ENCODE data around the gene AMPD3.

The AMPD3 gene

DNA sequence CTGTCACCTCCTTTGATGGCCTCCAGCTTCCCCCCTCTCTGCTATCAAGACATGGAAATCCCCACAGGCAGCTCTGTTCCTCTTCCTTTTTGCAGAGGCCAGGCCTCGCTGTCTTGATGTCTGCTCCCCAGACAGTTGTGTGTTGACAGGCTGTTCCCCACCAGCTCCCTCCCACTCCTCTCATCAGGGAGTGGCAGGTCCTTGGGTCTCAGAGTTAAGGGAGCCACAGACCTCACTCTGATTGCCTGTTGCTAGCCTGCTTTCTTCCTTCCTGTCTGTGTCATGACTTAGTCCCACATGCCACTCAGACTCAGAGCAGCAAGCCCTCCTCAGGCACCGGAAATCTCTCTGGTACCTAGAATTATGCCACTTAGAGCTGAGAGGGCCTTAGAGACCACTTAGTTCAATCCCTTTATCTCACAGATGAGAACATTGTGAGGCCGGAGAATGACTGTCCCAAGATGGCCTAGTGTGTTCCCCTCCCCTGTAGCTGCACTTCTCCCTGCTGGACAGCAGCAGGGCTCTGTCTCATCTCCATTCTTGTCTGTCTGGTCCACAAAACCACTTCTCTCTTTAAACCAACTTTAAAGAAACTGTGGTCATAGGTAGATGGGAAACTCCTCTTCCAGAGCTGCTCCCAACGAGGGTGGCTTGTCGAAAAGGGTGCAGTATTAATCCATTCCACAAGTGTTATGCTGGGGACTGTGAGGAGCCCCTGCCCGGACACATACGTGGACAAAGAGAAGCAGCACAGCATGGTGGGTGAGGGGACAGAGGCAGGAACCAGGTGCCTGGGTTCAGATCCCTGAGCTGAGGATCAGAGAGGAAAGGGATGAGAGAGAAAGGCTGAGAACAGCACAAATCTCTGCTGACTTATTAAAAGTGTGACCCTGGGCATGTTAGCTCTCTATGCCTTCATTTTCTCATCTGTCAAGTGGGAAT, 4.2 kb downstream of the AMPD3 start:
- peak overlapping the region; percentile 19 for H3K4me3 ChIP-seq (ENCODE audit: low read length)
- no peaks in the 10 kb centered on the region for H3K27me3 ChIP-seq (replicated peaks; ENCODE audit: insufficient read depth, low read length)
- H3K27ac ChIP-seq (ENCODE audit: low read length) = peak overlapping the region; percentile 50; the same call in 1 of the 2 replicates
- peaks cover 32% of the 10 kb centered on the region for H3F3A ChIP-seq (ENCODE audit: insufficient read depth, low read length)
- peak overlapping the region; percentile 21 for H2AFZ ChIP-seq (ENCODE audit: low read length)
- no peaks in the 10 kb centered on the region for H3K36me3 ChIP-seq (replicated peaks; ENCODE audit: insufficient read depth, low read length)
- no peaks in the 10 kb centered on the region for H4K20me1 ChIP-seq (ENCODE audit: insufficient read depth, low read length)
- no peaks in the 10 kb centered on the region for H3K9me3 ChIP-seq (replicated peaks; ENCODE audit: insufficient read depth, low read length)
- peak overlapping the region; percentile 25; the same call in 1 of the 2 replicates for H3K9ac ChIP-seq (ENCODE audit: low read length)
- peak; percentile 68 for DNase-seq
- H3K4me1 ChIP-seq (ENCODE audit: low read length) = peaks cover 34% of the 10 kb centered on the region
- H3K9me2 ChIP-seq (replicated peaks; ENCODE audit: insufficient read depth, low read length) = no peaks in the 10 kb centered on the region
- TF ChIP-seq, protein P1, sequence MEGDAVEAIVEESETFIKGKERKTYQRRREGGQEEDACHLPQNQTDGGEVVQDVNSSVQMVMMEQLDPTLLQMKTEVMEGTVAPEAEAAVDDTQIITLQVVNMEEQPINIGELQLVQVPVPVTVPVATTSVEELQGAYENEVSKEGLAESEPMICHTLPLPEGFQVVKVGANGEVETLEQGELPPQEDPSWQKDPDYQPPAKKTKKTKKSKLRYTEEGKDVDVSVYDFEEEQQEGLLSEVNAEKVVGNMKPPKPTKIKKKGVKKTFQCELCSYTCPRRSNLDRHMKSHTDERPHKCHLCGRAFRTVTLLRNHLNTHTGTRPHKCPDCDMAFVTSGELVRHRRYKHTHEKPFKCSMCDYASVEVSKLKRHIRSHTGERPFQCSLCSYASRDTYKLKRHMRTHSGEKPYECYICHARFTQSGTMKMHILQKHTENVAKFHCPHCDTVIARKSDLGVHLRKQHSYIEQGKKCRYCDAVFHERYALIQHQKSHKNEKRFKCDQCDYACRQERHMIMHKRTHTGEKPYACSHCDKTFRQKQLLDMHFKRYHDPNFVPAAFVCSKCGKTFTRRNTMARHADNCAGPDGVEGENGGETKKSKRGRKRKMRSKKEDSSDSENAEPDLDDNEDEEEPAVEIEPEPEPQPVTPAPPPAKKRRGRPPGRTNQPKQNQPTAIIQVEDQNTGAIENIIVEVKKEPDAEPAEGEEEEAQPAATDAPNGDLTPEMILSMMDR (IDR thresholded peaks at IDR 0.05; ENCODE audit: low read length) = no peak
- no peak for TF ChIP-seq EZH2 (optimal IDR thresholded peaks at IDR 0.05; ENCODE audit: low read depth, low read length)
- TF ChIP-seq EZH2phosphoT487 (IDR thresholded peaks at IDR 0.05; ENCODE audit: low read length) = no peak
- peaks cover 33% of the 10 kb centered on the region for H3K79me2 ChIP-seq (ENCODE audit: low read length)
- H3K4me2 ChIP-seq (ENCODE audit: low read depth, low read length) = peak overlapping the region; percentile 69

DNA sequence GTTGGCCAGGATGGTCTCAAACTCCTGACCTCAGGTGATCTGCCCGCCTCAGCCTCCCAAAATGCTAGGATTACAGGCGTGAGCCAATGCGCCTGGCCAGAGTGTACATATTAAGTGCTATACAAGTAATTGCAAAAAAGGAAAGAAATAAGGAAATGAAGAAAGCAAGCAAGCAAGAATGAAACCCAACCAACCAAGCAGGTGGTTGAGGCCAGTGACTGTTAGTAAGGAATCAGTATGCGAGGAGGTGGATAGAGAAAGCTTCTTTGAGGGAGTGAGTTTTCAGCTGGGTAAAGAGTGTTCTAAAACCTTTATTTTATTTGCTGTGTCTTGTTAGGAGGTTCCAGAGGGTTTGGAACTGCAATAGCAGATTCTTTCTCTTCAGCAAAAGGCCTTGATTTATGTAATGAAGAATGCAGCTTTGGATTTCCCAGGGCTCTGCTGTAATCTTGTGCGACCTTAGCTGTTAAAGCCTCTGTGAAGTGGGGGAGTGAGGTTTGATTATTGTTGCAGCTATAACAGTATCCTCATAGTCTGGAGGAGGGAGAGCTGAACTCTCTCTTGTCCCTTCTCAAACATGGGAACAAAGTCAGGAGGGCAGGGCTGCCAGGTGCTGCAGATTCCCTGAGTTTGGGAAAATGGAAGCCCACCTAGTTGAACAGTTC, 5.7 kb downstream of the AMPD3 start:
- Histone ChIP-seq H3K4me1 (ENCODE audit: low read length) (peaks cover 23% of the 10 kb centered on the region), H3K9me2 (replicated peaks; ENCODE audit: insufficient read depth, low read length) (no peaks in the 10 kb centered on the region), H3K27ac (ENCODE audit: low read length) (no peak overlapping the region), H3F3A (ENCODE audit: insufficient read depth, low read length) (peaks cover 29% of the 10 kb centered on the region), H3K27me3 (replicated peaks; ENCODE audit: insufficient read depth, low read length) (no peaks in the 10 kb centered on the region), H3K9me3 (replicated peaks; ENCODE audit: insufficient read depth, low read length) (no peaks in the 10 kb centered on the region), H3K4me3 (ENCODE audit: low read length) (no peak overlapping the region), H3K79me2 (ENCODE audit: low read length) (peaks cover 33% of the 10 kb centered on the region), H3K9ac (ENCODE audit: low read length) (no peak overlapping the region), H3K36me3 (replicated peaks; ENCODE audit: insufficient read depth, low read length) (0 out of 2 replicates have a peak, but pooled peaks cover 4% of the 10 kb centered on the region), H4K20me1 (ENCODE audit: insufficient read depth, low read length) (no peaks in the 10 kb centered on the region), H3K4me2 (ENCODE audit: low read depth, low read length) (no peak overlapping the region), H2AFZ (ENCODE audit: low read length) (no peak overlapping the region)
- DNase-seq = no peak
- TF ChIP-seq EZH2 (optimal IDR thresholded peaks at IDR 0.05; ENCODE audit: low read depth, low read length) (no peak), EZH2phosphoT487 (IDR thresholded peaks at IDR 0.05; ENCODE audit: low read length) (no peak)
- TF ChIP-seq, protein P1 (IDR thresholded peaks at IDR 0.05; ENCODE audit: low read length) = no peak

DNA sequence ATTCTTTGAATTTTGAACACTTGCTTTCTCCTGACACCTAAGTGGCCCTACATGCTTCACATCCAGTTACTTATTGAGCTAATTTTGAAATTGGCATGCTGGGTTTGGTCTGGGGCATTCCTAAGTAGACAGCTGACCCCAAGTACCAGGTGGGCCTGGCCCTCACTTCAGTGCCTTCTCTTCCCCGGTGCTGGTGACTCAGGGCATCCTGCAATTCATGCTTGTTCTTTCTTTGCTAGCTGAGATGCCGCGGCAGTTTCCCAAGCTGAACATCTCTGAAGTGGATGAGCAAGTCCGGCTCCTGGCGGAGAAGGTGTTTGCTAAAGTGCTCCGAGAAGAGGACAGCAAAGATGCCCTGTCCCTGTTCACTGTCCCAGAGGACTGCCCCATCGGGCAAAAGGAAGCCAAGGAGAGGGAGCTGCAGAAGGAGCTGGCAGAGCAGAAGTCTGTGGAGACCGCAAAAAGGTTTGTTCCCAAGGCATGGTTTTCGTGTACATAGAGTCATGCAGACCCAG, 6.3 kb downstream of the AMPD3 start:
- Histone ChIP-seq H3K36me3 (replicated peaks; ENCODE audit: insufficient read depth, low read length) (0 out of 2 replicates have a peak, but pooled peaks cover 4% of the 10 kb centered on the region), H3K9me3 (replicated peaks; ENCODE audit: insufficient read depth, low read length) (no peaks in the 10 kb centered on the region), H3K27me3 (replicated peaks; ENCODE audit: insufficient read depth, low read length) (no peaks in the 10 kb centered on the region), H3K79me2 (ENCODE audit: low read length) (peaks cover 33% of the 10 kb centered on the region), H3K4me3 (ENCODE audit: low read length) (no peak overlapping the region), H4K20me1 (ENCODE audit: insufficient read depth, low read length) (no peaks in the 10 kb centered on the region), H3K4me1 (ENCODE audit: low read length) (peaks cover 23% of the 10 kb centered on the region), H2AFZ (ENCODE audit: low read length) (no peak overlapping the region), H3K4me2 (ENCODE audit: low read depth, low read length) (no peak overlapping the region), H3K27ac (ENCODE audit: low read length) (no peak overlapping the region), H3K9ac (ENCODE audit: low read length) (no peak overlapping the region), H3K9me2 (replicated peaks; ENCODE audit: insufficient read depth, low read length) (no peaks in the 10 kb centered on the region), H3F3A (ENCODE audit: insufficient read depth, low read length) (peaks cover 23% of the 10 kb centered on the region; the same call in 1 of the 2 replicates)
- DNase-seq = no peak
- TF ChIP-seq EZH2phosphoT487 (IDR thresholded peaks at IDR 0.05; ENCODE audit: low read length) = no peak
- TF ChIP-seq EZH2 (optimal IDR thresholded peaks at IDR 0.05; ENCODE audit: low read depth, low read length) = no peak
- TF ChIP-seq, protein P1 (IDR thresholded peaks at IDR 0.05; ENCODE audit: low read length) = no peak

All from MM.1S (cell line).